Measurements from ENCODE around the gene CFAP100.

CFAP100 gene

GRCh38 chr3:126485176-126485897 is 90.6 kb downstream of the CFAP100 start:
- H3K4me1 ChIP-seq (ENCODE audit: control insufficient read depth, insufficient read depth, low read length, poor library complexity, severe bottlenecking) = peaks cover 9% of the 10 kb centered on the region
- no peak overlapping the region for H3K4me3 ChIP-seq (ENCODE audit: insufficient read depth, low read depth, low read length, poor library complexity, severe bottlenecking)
- H3K36me3 ChIP-seq (ENCODE audit: control insufficient read depth, insufficient read depth, low read length) = no peaks in the 10 kb centered on the region
- no peak overlapping the region for H3K27ac ChIP-seq (ENCODE audit: insufficient read depth, low read length, poor library complexity, severe bottlenecking)
- H3K9me3 ChIP-seq (ENCODE audit: control insufficient read depth, low read length) = no peaks in the 10 kb centered on the region
- no peaks in the 10 kb centered on the region for H3K27me3 ChIP-seq (replicated peaks; ENCODE audit: control insufficient read depth, insufficient read depth, low read length, poor library complexity, severe bottlenecking)
- DNase-seq = no peak

DNA sequence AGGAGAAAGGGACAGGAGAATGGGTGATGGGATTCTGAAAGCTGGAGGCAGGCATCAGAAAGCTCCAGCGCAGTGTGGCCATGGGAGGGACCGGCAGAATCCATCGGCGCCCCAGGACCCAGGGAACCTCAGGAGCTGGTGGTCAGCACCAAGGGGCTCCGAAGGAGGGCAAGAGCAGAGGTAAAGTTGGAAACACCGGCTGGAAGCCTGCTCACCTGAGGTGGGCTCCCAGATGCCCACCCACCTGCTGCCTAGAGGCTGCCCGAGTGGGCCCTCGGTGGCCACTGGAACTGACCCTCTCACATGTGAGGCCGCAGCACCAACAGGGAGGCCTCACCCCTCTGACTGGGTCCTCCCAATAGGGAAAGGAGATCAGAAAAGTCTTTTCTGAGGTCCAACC is 91.2 kb downstream of the CFAP100 start:
- H3K27ac ChIP-seq (ENCODE audit: insufficient read depth, low read length, poor library complexity, severe bottlenecking) = no peak overlapping the region
- peaks cover 9% of the 10 kb centered on the region for H3K4me1 ChIP-seq (ENCODE audit: control insufficient read depth, insufficient read depth, low read length, poor library complexity, severe bottlenecking)
- no peaks in the 10 kb centered on the region for H3K27me3 ChIP-seq (replicated peaks; ENCODE audit: control insufficient read depth, insufficient read depth, low read length, poor library complexity, severe bottlenecking)
- no peak for DNase-seq
- no peak overlapping the region for H3K4me3 ChIP-seq (ENCODE audit: insufficient read depth, low read depth, low read length, poor library complexity, severe bottlenecking)
- H3K36me3 ChIP-seq (ENCODE audit: control insufficient read depth, insufficient read depth, low read length) = no peaks in the 10 kb centered on the region
- H3K9me3 ChIP-seq (ENCODE audit: control insufficient read depth, low read length) = no peaks in the 10 kb centered on the region
